ENCODE results near the gene TMEM63A.

DNA sequence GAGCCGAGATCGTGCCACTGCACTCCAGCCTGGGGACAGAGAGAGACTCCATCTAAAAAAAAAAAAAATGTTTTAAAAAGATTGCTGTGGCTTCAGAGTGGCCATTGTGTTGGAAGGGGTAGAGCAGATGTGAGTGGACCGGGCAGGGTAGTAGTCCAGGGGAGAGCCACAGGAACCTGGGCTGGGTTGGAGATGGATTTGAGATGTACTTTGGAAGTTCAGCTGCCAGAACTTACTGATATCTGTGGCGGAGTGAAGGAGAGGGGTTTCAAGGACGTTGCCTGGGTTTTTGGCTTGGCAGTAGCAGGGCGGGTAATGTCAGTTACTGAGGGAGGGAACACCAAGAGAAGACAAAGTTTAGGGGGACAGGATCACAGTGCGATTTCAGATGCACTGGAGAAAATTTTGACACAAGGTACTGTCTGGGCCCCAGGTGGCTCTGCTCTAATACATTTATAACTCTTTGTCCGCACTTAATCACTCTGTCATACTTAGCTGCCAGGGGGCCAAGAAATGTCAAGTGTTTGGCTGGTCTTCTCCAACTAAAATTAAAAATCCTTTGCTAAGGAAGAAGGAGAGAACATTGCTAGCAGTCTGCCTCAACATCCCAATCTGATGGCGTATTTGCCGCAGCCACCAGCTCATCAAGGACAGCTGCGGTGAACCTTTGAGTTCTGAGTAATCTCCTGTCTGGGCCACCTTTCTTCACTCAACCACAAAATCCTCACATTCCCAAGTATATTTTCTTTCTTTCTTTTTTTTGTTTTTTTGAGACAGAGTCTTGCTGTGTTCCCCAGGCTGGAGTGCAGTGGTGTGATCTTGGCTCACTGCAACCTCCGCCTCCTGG lies 62.6 kb downstream of the TMEM63A start:
- TF ChIP-seq, protein P1, sequence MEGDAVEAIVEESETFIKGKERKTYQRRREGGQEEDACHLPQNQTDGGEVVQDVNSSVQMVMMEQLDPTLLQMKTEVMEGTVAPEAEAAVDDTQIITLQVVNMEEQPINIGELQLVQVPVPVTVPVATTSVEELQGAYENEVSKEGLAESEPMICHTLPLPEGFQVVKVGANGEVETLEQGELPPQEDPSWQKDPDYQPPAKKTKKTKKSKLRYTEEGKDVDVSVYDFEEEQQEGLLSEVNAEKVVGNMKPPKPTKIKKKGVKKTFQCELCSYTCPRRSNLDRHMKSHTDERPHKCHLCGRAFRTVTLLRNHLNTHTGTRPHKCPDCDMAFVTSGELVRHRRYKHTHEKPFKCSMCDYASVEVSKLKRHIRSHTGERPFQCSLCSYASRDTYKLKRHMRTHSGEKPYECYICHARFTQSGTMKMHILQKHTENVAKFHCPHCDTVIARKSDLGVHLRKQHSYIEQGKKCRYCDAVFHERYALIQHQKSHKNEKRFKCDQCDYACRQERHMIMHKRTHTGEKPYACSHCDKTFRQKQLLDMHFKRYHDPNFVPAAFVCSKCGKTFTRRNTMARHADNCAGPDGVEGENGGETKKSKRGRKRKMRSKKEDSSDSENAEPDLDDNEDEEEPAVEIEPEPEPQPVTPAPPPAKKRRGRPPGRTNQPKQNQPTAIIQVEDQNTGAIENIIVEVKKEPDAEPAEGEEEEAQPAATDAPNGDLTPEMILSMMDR (conservative IDR thresholded peaks at IDR 0.05): no peak
- no peak for TF ChIP-seq EZH2 (IDR thresholded peaks at IDR 0.05; ENCODE audit: low read depth)

Data from PC-9 (cell line).